Loucy (cell line): ENCODE data around the gene ZNF786.

ENCODE experiments used
- H2AFZ ChIP-seq: fragments of 200-600 bp; sonication (generic); 2 replicates; pipeline ENCODE4 v1.6.0; 2016; ENCODE audit warnings: antibody characterized with exemption, mild to moderate bottlenecking, low read length, moderate library complexity
- H3F3A ChIP-seq: fragments of 200-600 bp; 2 replicates; pipeline ENCODE4 v1.6.0; 2016; ENCODE audit warnings: antibody characterized with exemption, low read depth, mild to moderate bottlenecking
- H3K27me3 ChIP-seq: fragments of 200-600 bp; sonication (generic); 2 replicates; pipeline ENCODE4 v1.6.1; 2014; ENCODE audit warnings: low read length, mild to moderate bottlenecking; ENCODE audit not compliant: insufficient read depth, poor library complexity, severe bottlenecking
- H3K36me3 ChIP-seq: fragments of 200-600 bp; sonication (generic); 2 replicates; pipeline ENCODE4 v1.6.1; 2016; ENCODE audit warnings: low read length; ENCODE audit not compliant: insufficient read depth
- H3K4me1 ChIP-seq: fragments of 200-600 bp; sonication (generic); 2 replicates; pipeline ENCODE4 v1.5.1; 2014; ENCODE audit warnings: low read length, mild to moderate bottlenecking; ENCODE audit not compliant: insufficient read depth, poor library complexity, severe bottlenecking
- H3K4me2 ChIP-seq: fragments of 200-600 bp; sonication (generic); 2 replicates; pipeline ENCODE4 v1.6.0; 2014; ENCODE audit warnings: antibody characterized with exemption, low read length, low read depth, mild to moderate bottlenecking; ENCODE audit not compliant: poor library complexity, severe bottlenecking
- H3K4me3 ChIP-seq: fragments of 200-600 bp; sonication (generic); 2 replicates; pipeline ENCODE4 v1.5.1; 2014; ENCODE audit warnings: low read length, mild to moderate bottlenecking, mixed read lengths; ENCODE audit not compliant: poor library complexity, severe bottlenecking
- H3K79me2 ChIP-seq: fragments of 200-600 bp; sonication (generic); 2 replicates; pipeline ENCODE4 v1.6.1; 2014; ENCODE audit warnings: low read length; ENCODE audit not compliant: insufficient read depth
- H3K9ac ChIP-seq: fragments of 200-600 bp; sonication (generic); 2 replicates; pipeline ENCODE4 v1.6.0; 2014; ENCODE audit warnings: mild to moderate bottlenecking, low read depth, low read length, moderate library complexity; ENCODE audit not compliant: poor library complexity, severe bottlenecking
- H3K9me2 ChIP-seq: fragments of 200-600 bp; sonication (generic); replicated peaks from 2 replicates; pipeline ENCODE4 v1.6.1; 2016; ENCODE audit warnings: low read depth, low read length, mixed read lengths
- H3K9me3 ChIP-seq: fragments of 200-600 bp; sonication (generic); 2 replicates; pipeline ENCODE4 v1.6.1; 2014; ENCODE audit warnings: mild to moderate bottlenecking, antibody characterized with exemption, low read length, low read depth; ENCODE audit not compliant: insufficient read depth
- H4K20me1 ChIP-seq: fragments of 200-600 bp; sonication (generic); 2 replicates; pipeline ENCODE4 v1.6.0; 2014; ENCODE audit warnings: antibody characterized with exemption, low read length, mild to moderate bottlenecking; ENCODE audit not compliant: insufficient read depth, poor library complexity, severe bottlenecking
- CTCF ChIP-seq: fragments of 200-600 bp; sonication (generic); conservative IDR thresholded peaks from 2 replicates; pipeline ENCODE4 v1.5.1; 2014; ENCODE audit warnings: mild to moderate bottlenecking, antibody characterized with exemption, low read length
- EZH2phosphoT487 ChIP-seq: fragments of 200-600 bp; IDR thresholded peaks from 2 replicates; pipeline ENCODE4 v1.6.1; 2018; ENCODE audit warnings: antibody characterized with exemption, mild to moderate bottlenecking, moderate library complexity, borderline replicate concordance

ZNF786 gene

DNA sequence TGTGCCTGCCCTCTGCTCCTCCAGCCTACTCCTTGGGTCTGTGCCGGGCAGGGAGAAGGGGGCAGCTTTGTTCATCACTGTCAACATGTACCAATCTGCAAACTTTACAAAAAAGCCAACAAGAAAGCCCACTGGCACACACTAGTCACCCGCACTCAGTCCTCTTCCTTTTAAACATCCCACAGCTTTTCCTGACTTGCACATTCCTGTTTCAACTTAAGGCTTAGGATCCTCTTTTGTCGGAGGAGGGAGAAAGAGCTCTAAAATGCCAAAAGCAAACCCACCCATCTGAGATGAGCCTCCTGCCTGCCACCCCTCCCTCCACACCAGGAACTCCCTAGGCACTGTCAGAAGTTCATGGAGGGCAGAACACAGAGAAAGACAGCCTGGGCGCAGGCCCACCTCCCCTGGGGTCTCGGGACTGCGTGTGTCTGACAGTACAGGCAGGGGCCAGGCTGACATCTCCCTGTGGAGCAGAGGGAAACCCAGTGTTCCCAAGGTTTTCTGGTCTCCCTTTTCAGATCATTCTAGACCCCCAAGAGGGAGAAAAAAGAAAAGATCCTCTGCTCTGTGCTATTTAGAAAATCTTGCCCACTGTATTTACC is 67.7 kb downstream of the ZNF786 start:
- Histone ChIP-seq H3K79me2 (peaks cover 77% of the 10 kb centered on the region), H3K9me3 (no peaks in the 10 kb centered on the region)

GRCh38 chr7:149021725-149022062 is 68.8 kb downstream of the ZNF786 start:
- Histone ChIP-seq H3K4me2 (peak overlapping the region; percentile 10), H3K9me2 (no peaks in the 10 kb centered on the region), H4K20me1 (peaks cover 36% of the 10 kb centered on the region), H3K27me3 (no peaks in the 10 kb centered on the region), H3K4me3 (no peak overlapping the region), H3K9ac (no peak overlapping the region), H3K4me1 (peaks cover 35% of the 10 kb centered on the region), H3K9me3 (no peaks in the 10 kb centered on the region), H3K79me2 (peaks cover 65% of the 10 kb centered on the region), H2AFZ (no peak overlapping the region), H3K36me3 (peaks cover 19% of the 10 kb centered on the region; the same call in 1 of the 2 replicates), H3F3A (no peaks in the 10 kb centered on the region)
- TF ChIP-seq CTCF, result no peak
- no peak for TF ChIP-seq EZH2phosphoT487

More for the DNA sequence above, 67.7 kb downstream of the ZNF786 start:
- Histone ChIP-seq H4K20me1 (peaks cover 47% of the 10 kb centered on the region), H3K4me3 (peak overlapping the region; percentile 32), H3F3A (no peaks in the 10 kb centered on the region), H3K9ac (peak overlapping the region; percentile 51), H3K9me2 (no peaks in the 10 kb centered on the region), H2AFZ (no peak overlapping the region), H3K36me3 (peaks cover 15% of the 10 kb centered on the region; the same call in 1 of the 2 replicates), H3K27me3 (peaks cover under 1% of the 10 kb centered on the region), H3K4me2 (peak overlapping the region; percentile 54), H3K4me1 (peaks cover 46% of the 10 kb centered on the region)
- TF ChIP-seq CTCF (no peak), EZH2phosphoT487 (no peak)

DNA sequence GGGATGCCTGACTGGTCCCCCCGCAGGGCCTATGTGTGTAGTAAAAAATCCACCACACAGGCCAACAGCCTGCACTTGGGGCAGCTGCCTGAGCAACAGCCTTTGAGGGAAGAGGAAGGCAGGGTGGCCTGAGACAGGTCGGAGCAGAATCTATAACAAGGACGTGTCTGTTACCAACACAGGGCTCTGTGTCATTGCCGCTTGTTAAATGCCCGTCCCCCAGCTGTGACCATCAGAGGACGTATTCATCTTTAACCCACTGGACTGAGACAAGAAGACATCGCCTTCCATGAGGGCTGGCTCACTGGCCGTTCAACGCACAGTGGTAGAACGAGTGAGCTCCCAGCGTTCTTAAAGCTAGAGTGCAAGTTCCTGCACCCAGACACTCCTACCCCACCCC is 70.0 kb downstream of the ZNF786 start:
- Histone ChIP-seq H3K4me3 (no peak overlapping the region), H3K4me2 (no peak overlapping the region), H4K20me1 (peaks cover 26% of the 10 kb centered on the region), H2AFZ (no peak overlapping the region), H3K36me3 (peaks cover 31% of the 10 kb centered on the region; the same call in 1 of the 2 replicates), H3K9ac (no peak overlapping the region), H3K4me1 (peaks cover 24% of the 10 kb centered on the region), H3K9me3 (no peaks in the 10 kb centered on the region), H3F3A (no peaks in the 10 kb centered on the region), H3K9me2 (no peaks in the 10 kb centered on the region), H3K27me3 (no peaks in the 10 kb centered on the region), H3K79me2 (peaks cover 53% of the 10 kb centered on the region)
- no peak for TF ChIP-seq EZH2phosphoT487
- no peak for TF ChIP-seq CTCF
